Left ventricle myocardium superior (tissue), 1 donor: Measurements from ENCODE around the gene DNAJC4. TPM values are rescaled to one million over a fixed set of nuclear protein-coding genes. Genes with fewer than 3 reads are reported as not detected.

Experiments used
- ATAC-seq: fragments of 200-7000 bp; cut with Tn5 transposase; one replicate; pipeline ENCODE4 v1.9.1; 2020; ENCODE audit warnings: mild to moderate bottlenecking, moderate library complexity
- DNase-seq: peaks from one replicate; pipeline ENCODE4 v3.0.0-alpha.2; 2020
- intact Hi-C: fragments of 100-400 bp; cut with micrococcal nuclease; formaldehyde crosslinking; loops from one replicate; pipeline ENCODE4 v1.11.0; 2022
- total RNA-seq: library from RNA; stranded (reverse); fragmentation: NEBNext Ultra II Directional; extraction: Animal tissue kit (Norgen Biotek cat#: 25700); gene quantifications from one replicate; pipeline ENCODE4 v1.2.1, GENCODE V29; 2021
- donor health status: DM: no; HTN: yes; CAD: no; lungs with severe emphysema.

Gene DNAJC4
- total RNA-seq, 1 donor from 2014 or later: 59.1 TPM

GRCh38 chr11:64225608-64226506 lies 4.5 kb upstream of the DNAJC4 start, which contains the start of the genes NUDT22 and TRPT1:
TSS of gene NUDT22 (plus strand) at chr11:64226274. CDS start at chr11:64226653, 379 bp downstream.
TSS of gene TRPT1 (minus strand) at chr11:64226186. CDS start at chr11:64225860, 326 bp downstream.
- peak; percentile 95 for DNase-seq
- intact Hi-C loops: no loop called here
- peak; percentile 81 for ATAC-seq

GRCh38 chr11:64226507-64227051 lies 3.8 kb upstream of the DNAJC4 start:
- intact Hi-C loops: no loop called here
- peak; percentile 47 for ATAC-seq

GRCh38 chr11:64227405-64227956 lies 2.9 kb upstream of the DNAJC4 start:
- intact Hi-C loops: no loop called here
- no peak for ATAC-seq
- no peak for DNase-seq

More at GRCh38 chr11:64226507-64227051, 3.8 kb upstream of the DNAJC4 start:
- peak; percentile 78 for DNase-seq

- ATAC-seq (no peak), DNase-seq (no peak)
These were observed 1.1 kb upstream of the DNAJC4 start for GRCh38 chr11:64229090-64229743.

GRCh38 chr11:64229744-64230170 lies 591 bp upstream of the DNAJC4 start:
- no peak for DNase-seq
- intact Hi-C loops: no loop called here
- ATAC-seq: no peak

More at GRCh38 chr11:64229090-64229743, 1.1 kb upstream of the DNAJC4 start:
- intact Hi-C loops: no loop called here

GRCh38 chr11:64230985-64231365 lies 627 bp downstream of the DNAJC4 start:
- DNase-seq: no peak

GRCh38 chr11:64231546-64231945 lies 1.2 kb downstream of the DNAJC4 start:
- DNase-seq: no peak
- intact Hi-C loops: no loop called here
- ATAC-seq: no peak

More at GRCh38 chr11:64230985-64231365, 627 bp downstream of the DNAJC4 start:
- intact Hi-C loops: no loop called here
- ATAC-seq: no peak

- intact Hi-C loops: no loop called here
- no peak for DNase-seq
- ATAC-seq: no peak
These were observed 2.0 kb downstream of the DNAJC4 start for GRCh38 chr11:64232182-64232966.

GRCh38 chr11:64232967-64233315 lies 2.6 kb downstream of the DNAJC4 start:
- DNase-seq: no peak
- ATAC-seq: no peak
- intact Hi-C loops: no loop called here

GRCh38 chr11:64233913-64234586 lies 3.7 kb downstream of the DNAJC4 start, which contains the start of gene VEGFB:
TSS of gene VEGFB (plus strand) at chr11:64234584. CDS start at chr11:64234834, 250 bp downstream.
- DNase-seq (peak; percentile 89), ATAC-seq (peak; percentile 67)
- intact Hi-C loops: no loop called here

GRCh38 chr11:64234647-64235379 lies 4.5 kb downstream of the DNAJC4 start:
- DNase-seq (peak; percentile 81), ATAC-seq (peak; percentile 41)
- intact Hi-C loops: no loop called here

- DNase-seq (no peak), ATAC-seq (no peak)
- intact Hi-C loops: no loop called here
These were observed 5.3 kb downstream of the DNAJC4 start for GRCh38 chr11:64235437-64236161.

- no peak for ATAC-seq
- intact Hi-C loops: no loop called here
- no peak for DNase-seq
These were observed 7.2 kb downstream of the DNAJC4 start for GRCh38 chr11:64237484-64237951.

GRCh38 chr11:64238076-64238475 lies 7.7 kb downstream of the DNAJC4 start:
- intact Hi-C loops: no loop called here
- no peak for ATAC-seq
- DNase-seq: peak; percentile 26

GRCh38 chr11:64238999-64239398 lies 8.7 kb downstream of the DNAJC4 start:
- intact Hi-C loops: no loop called here
- DNase-seq (peak; percentile 27), ATAC-seq (no peak)

- intact Hi-C loops: no loop called here
- DNase-seq (peak; percentile 25), ATAC-seq (no peak)
These were observed 9.5 kb downstream of the DNAJC4 start for GRCh38 chr11:64239662-64240434.
